Body of pancreas (tissue), 4 donors: Measurements from ENCODE around the gene EIF5B.

Source experiments
- CTCF ChIP-seq, 7 experiments: fragments of 450-650 bp in 4 of 7; fragments of 200-600 bp in 3 of 7; sonication (generic) in 3 of 7; IDR thresholded peaks; one replicate each; pipeline ENCODE4 v1.5.1; 2016 to 2019; ENCODE audit warnings: antibody characterized with exemption in 7 of 7
- POLR2A ChIP-seq, 3 donors: fragments of 450-650 bp; IDR thresholded peaks; one replicate each; pipeline ENCODE4 v1.6.1; 2016; ENCODE audit warnings: antibody characterized with exemption in 3 of 3, mild to moderate bottlenecking in 2 of 3

GRCh38 chr2:99410276-99410675 is 73.1 kb downstream of the EIF5B start:
- no peak for TF ChIP-seq CTCF (IDR thresholded peaks at IDR 0.05)
- no peak for TF ChIP-seq POLR2A (IDR thresholded peaks at IDR 0.05)
